Osteoblast (primary cell): ENCODE data around the gene DMRT3. TPM values are rescaled to one million over a fixed set of nuclear protein-coding genes. Genes with fewer than 3 reads are reported as not detected.
A peak's percentile ranks its signal among the peaks of the same experiment; 100 is the strongest.

Experiments
- DNase-seq: peaks from one replicate; pipeline ENCODE4 v3.0.0; 2011; ENCODE audit warnings: low spot score, mixed read lengths; ENCODE audit not compliant: insufficient read length; ENCODE audit errors: missing footprints
- H2AFZ ChIP-seq: 2 replicates; pipeline ENCODE4 v1.6.0; 2011; ENCODE audit warnings: mild to moderate bottlenecking, low read length
- H3K27ac ChIP-seq: 2 replicates; pipeline ENCODE4 v1.5.1; 2011; ENCODE audit warnings: mild to moderate bottlenecking, low read depth, low read length, moderate library complexity
- H3K27me3 ChIP-seq: 2 replicates; pipeline ENCODE4 v1.6.0; 2012; ENCODE audit warnings: mild to moderate bottlenecking, control low read depth, inconsistent platforms, low read length, moderate library complexity; ENCODE audit not compliant: insufficient read depth
- H3K36me3 ChIP-seq: 2 replicates; pipeline ENCODE4 v1.5.1; 2011; ENCODE audit warnings: mild to moderate bottlenecking, low read length, control low read depth, moderate library complexity; ENCODE audit not compliant: insufficient read depth
- H3K4me1 ChIP-seq: 2 replicates; pipeline ENCODE4 v1.5.1; 2011; ENCODE audit warnings: mild to moderate bottlenecking, low read length, control low read depth, moderate library complexity; ENCODE audit not compliant: insufficient read depth
- H3K4me2 ChIP-seq: 2 replicates; pipeline ENCODE4 v1.6.0; 2011; ENCODE audit warnings: mild to moderate bottlenecking, low read length; ENCODE audit not compliant: insufficient read depth
- H3K4me3 ChIP-seq: fragments of 200-600 bp; sonication (generic); 3 replicates; pipeline ENCODE4 v1.5.1; 2012; ENCODE audit warnings: mild to moderate bottlenecking, low read length, inconsistent platforms; ENCODE audit not compliant: insufficient read depth
- H3K79me2 ChIP-seq: 2 replicates; pipeline ENCODE4 v1.6.0; 2012; ENCODE audit warnings: mild to moderate bottlenecking, low read length, control low read depth, inconsistent platforms; ENCODE audit not compliant: insufficient read depth
- H3K9me3 ChIP-seq: 2 replicates; pipeline ENCODE4 v1.5.1; 2011; ENCODE audit warnings: low read depth, low read length, control low read depth
- H4K20me1 ChIP-seq: 2 replicates; pipeline ENCODE4 v1.6.0; 2012; ENCODE audit warnings: mild to moderate bottlenecking, low read length, control low read depth; ENCODE audit not compliant: insufficient read depth
- total RNA-seq: library from RNA; depleted of rRNA; stranded (reverse); fragments of >200 nt; gene quantifications from 2 replicates; pipeline ENCODE4 v1.2.3, GENCODE V29; 2012
- TF ChIP-seq, protein P1 (sequence below): IDR thresholded peaks from 2 replicates; pipeline ENCODE4 v1.5.1; 2011; ENCODE audit warnings: mild to moderate bottlenecking, low read depth, low read length, moderate library complexity; ENCODE audit errors: extremely low read depth

DMRT3 gene
- total RNA-seq, 1 donor: not detected

GRCh38 chr9:1002678-1003077, 26.2 kb downstream of the DMRT3 start:
- Histone ChIP-seq H3K4me3 (no peak overlapping the region), H3K36me3 (no peaks in the 10 kb centered on the region), H3K79me2 (no peaks in the 10 kb centered on the region), H3K4me1 (no peaks in the 10 kb centered on the region), H3K27ac (no peak overlapping the region), H3K4me2 (no peak overlapping the region), H4K20me1 (no peaks in the 10 kb centered on the region), H2AFZ (no peak overlapping the region), H3K9me3 (no peaks in the 10 kb centered on the region), H3K27me3 (no peaks in the 10 kb centered on the region)
- no peak for DNase-seq
- TF ChIP-seq, protein P1, sequence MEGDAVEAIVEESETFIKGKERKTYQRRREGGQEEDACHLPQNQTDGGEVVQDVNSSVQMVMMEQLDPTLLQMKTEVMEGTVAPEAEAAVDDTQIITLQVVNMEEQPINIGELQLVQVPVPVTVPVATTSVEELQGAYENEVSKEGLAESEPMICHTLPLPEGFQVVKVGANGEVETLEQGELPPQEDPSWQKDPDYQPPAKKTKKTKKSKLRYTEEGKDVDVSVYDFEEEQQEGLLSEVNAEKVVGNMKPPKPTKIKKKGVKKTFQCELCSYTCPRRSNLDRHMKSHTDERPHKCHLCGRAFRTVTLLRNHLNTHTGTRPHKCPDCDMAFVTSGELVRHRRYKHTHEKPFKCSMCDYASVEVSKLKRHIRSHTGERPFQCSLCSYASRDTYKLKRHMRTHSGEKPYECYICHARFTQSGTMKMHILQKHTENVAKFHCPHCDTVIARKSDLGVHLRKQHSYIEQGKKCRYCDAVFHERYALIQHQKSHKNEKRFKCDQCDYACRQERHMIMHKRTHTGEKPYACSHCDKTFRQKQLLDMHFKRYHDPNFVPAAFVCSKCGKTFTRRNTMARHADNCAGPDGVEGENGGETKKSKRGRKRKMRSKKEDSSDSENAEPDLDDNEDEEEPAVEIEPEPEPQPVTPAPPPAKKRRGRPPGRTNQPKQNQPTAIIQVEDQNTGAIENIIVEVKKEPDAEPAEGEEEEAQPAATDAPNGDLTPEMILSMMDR: no peak

DNA sequence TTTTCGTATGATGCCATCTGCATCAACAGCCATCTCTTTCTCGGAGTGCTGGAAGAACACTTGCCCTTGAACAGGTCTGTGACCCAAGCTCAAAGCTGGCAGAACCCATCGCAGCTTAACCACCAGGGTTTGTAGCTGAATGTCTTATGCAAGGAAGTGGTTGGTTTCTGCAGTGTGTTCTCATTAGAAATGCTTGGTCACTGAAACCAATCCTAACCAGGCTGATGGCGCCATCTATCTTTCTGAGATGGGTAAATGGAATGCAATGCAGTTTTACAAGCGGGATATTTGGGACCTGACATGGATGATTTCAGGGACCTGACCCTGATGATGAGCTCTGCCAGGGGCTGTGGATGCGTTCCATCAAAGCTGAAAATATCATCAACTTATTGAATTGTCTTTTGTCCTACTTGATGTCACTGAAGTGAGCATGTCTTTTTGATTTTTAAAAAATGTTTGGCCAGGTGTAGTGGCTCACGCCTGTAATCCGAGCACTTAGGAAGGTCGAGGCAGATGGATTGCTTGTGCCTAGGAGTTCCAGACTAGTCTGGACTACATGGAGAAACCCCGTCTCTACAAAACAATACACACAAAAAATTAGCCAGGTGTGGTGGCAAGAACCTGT, 28.7 kb downstream of the DMRT3 start:
- Histone ChIP-seq H3K4me1 (peaks cover 4% of the 10 kb centered on the region), H3K36me3 (no peaks in the 10 kb centered on the region), H3K4me2 (no peak overlapping the region), H2AFZ (no peak overlapping the region), H3K9me3 (no peaks in the 10 kb centered on the region), H3K27ac (no peak overlapping the region), H3K4me3 (no peak overlapping the region), H4K20me1 (no peaks in the 10 kb centered on the region), H3K79me2 (no peaks in the 10 kb centered on the region), H3K27me3 (no peaks in the 10 kb centered on the region)
- TF ChIP-seq, protein P1: peak; percentile 71
- DNase-seq: peak; percentile 80

DNA sequence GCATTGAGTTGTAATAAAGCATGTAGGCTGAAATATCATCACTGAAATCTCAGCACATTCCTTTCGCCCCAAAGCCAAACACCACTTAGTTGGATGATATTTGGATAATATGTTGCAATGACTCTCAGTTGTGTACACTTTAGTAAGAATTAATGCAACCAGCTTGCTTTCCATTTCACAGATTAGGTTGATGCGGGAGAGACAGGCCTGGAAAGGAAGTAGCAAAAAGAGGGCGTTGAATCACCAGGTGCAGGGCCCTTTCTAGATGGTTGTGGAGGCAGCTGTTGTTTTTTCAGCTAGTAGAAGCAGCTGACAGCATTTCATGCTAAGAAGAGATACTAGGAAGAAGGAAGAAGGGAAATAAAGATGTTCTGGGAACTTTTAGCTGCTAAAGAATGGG, 30.9 kb downstream of the DMRT3 start:
- TF ChIP-seq, protein P1: no peak
- Histone ChIP-seq H3K79me2 (no peaks in the 10 kb centered on the region), H3K9me3 (no peaks in the 10 kb centered on the region), H4K20me1 (no peaks in the 10 kb centered on the region), H3K4me2 (no peak overlapping the region), H2AFZ (no peak overlapping the region), H3K4me3 (no peak overlapping the region), H3K27ac (no peak overlapping the region), H3K4me1 (peaks cover 4% of the 10 kb centered on the region), H3K27me3 (no peaks in the 10 kb centered on the region), H3K36me3 (no peaks in the 10 kb centered on the region)
- DNase-seq: no peak

DNA sequence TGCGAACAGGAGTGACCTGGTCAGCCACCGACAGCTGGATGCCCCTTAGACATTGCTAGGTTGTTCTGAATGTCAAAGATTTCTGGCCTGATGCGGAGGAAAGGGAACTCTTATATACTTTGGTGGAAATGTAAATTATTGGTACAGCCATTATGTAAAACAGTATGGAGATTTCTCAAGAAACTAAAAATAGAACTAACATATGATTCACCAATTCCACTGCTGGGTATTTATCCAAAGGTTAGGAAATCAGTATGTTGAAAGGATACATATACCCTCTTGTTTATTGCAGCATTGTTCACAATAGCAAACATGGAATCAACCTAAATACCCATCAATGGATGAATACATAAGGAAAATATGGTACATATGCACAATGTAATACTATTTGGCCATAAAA, 31.8 kb downstream of the DMRT3 start:
- no peak overlapping the region for H3K4me2 ChIP-seq
- TF ChIP-seq, protein P1: no peak
- H3K9me3 ChIP-seq: no peaks in the 10 kb centered on the region
- DNase-seq: no peak
- no peaks in the 10 kb centered on the region for H3K27me3 ChIP-seq
- no peaks in the 10 kb centered on the region for H3K79me2 ChIP-seq
- peaks cover 4% of the 10 kb centered on the region for H3K4me1 ChIP-seq
- H3K4me3 ChIP-seq: no peak overlapping the region
- no peak overlapping the region for H3K27ac ChIP-seq
- no peaks in the 10 kb centered on the region for H3K36me3 ChIP-seq
- no peaks in the 10 kb centered on the region for H4K20me1 ChIP-seq
- no peak overlapping the region for H2AFZ ChIP-seq
